ENCODE data around the gene PGPEP1. TPM values are rescaled to one million over a fixed set of nuclear protein-coding genes. Genes with fewer than 3 reads are reported as not detected.

Gene PGPEP1
- total RNA-seq, 4 donors from 2014 or later: 23.5 to 44.0 (median 27.9) TPM

- TF ChIP-seq POLR2A (IDR thresholded peaks at IDR 0.05) (no peak), CTCF (IDR thresholded peaks at IDR 0.05) (no peak)
- 33 to 49% methylated on average over 4 of the region's 4 CpGs for WGBS, 2 donors
- Histone ChIP-seq H3K27me3 (no peaks in the 10 kb centered on the region), H3K9me3 (no peaks in the 10 kb centered on the region), H3K4me3 (replicated peaks in 1 of 3) (no peak overlapping the region), H3K4me1 (peaks cover 12 to 30% of the 10 kb centered on the region in 2 donors), H3K36me3 (no peaks in the 10 kb centered on the region), H3K27ac (no peak overlapping the region)
- intact Hi-C loops (cut with DNase I): no loop called here
- DNase-seq: no peak
These were observed 43.1 kb upstream of the PGPEP1 start for GRCh38 chr19:18297308-18297707.

- H3K4me3 ChIP-seq (replicated peaks in 1 of 3): no peak overlapping the region
- no peaks in the 10 kb centered on the region for H3K27me3 ChIP-seq
- DNase-seq: no peak
- no peaks in the 10 kb centered on the region for H3K36me3 ChIP-seq
- TF ChIP-seq POLR2A (IDR thresholded peaks at IDR 0.05) (no peak), CTCF (IDR thresholded peaks at IDR 0.05) (no peak)
- WGBS, 2 donors: 53 to 56% methylated on average over 6 of the region's 6 CpGs
- H3K27ac ChIP-seq: peak overlapping the region in 1 of 3 donors; percentile 30
- intact Hi-C loops (cut with DNase I): no loop called here
- H3K4me1 ChIP-seq: peaks cover 8 to 35% of the 10 kb centered on the region in 2 donors
- no peaks in the 10 kb centered on the region for H3K9me3 ChIP-seq
These were observed 41.8 kb upstream of the PGPEP1 start for GRCh38 chr19:18298601-18299000.

- TF ChIP-seq POLR2A (IDR thresholded peaks at IDR 0.05) (no peak), CTCF (IDR thresholded peaks at IDR 0.05) (no peak)
- H3K4me3 ChIP-seq (replicated peaks in 1 of 3): no peak overlapping the region
- intact Hi-C loops (cut with DNase I): no loop called here
- H3K4me1 ChIP-seq: peaks cover 18 to 46% of the 10 kb centered on the region in 2 donors
- DNase-seq: no peak
- H3K27me3 ChIP-seq: no peaks in the 10 kb centered on the region
- no peaks in the 10 kb centered on the region for H3K36me3 ChIP-seq
- H3K27ac ChIP-seq: no peak overlapping the region
- H3K9me3 ChIP-seq: no peaks in the 10 kb centered on the region
- WGBS, 2 donors: 93 to 97% methylated on average over 8 to 9 of the region's 9 CpGs
These were observed 40.7 kb upstream of the PGPEP1 start for GRCh38 chr19:18299654-18300053.

- H3K4me1 ChIP-seq: peaks cover 26 to 61% of the 10 kb centered on the region in 2 donors
- H3K9me3 ChIP-seq: no peaks in the 10 kb centered on the region
- H3K36me3 ChIP-seq: no peaks in the 10 kb centered on the region
- H3K27ac ChIP-seq: peak overlapping the region; percentile 46 to 66 (median 47)
- TF ChIP-seq CTCF (IDR thresholded peaks at IDR 0.05) (no peak), POLR2A (IDR thresholded peaks at IDR 0.05) (no peak)
- no peaks in the 10 kb centered on the region for H3K27me3 ChIP-seq
- intact Hi-C loops (cut with DNase I): no loop called here
- DNase-seq: peak; percentile 54 to 65
- no peak overlapping the region for H3K4me3 ChIP-seq (replicated peaks in 1 of 3)
- WGBS, 2 donors: 65 to 68% methylated on average over 15 of the region's 18 CpGs
These were observed 39.3 kb upstream of the PGPEP1 start for GRCh38 chr19:18300930-18301717.

- DNase-seq: no peak
- H3K27me3 ChIP-seq: no peaks in the 10 kb centered on the region
- intact Hi-C loops (cut with DNase I): no loop called here
These were observed 38.7 kb upstream of the PGPEP1 start for GRCh38 chr19:18301718-18302111.

More at GRCh38 chr19:18301718-18302111, 38.7 kb upstream of the PGPEP1 start:
- Histone ChIP-seq H3K9me3 (no peaks in the 10 kb centered on the region), H3K36me3 (no peaks in the 10 kb centered on the region), H3K27ac (peak overlapping the region in 2 of 3 donors; percentile 46 to 66), H3K4me3 (replicated peaks in 1 of 3) (no peak overlapping the region), H3K4me1 (peaks cover 32 to 67% of the 10 kb centered on the region in 2 donors)
- 85 to 86% methylated on average over 4 of the region's 4 CpGs for WGBS, 2 donors
- TF ChIP-seq POLR2A (IDR thresholded peaks at IDR 0.05): no peak
- no peak for TF ChIP-seq CTCF (IDR thresholded peaks at IDR 0.05)
